ENCODE data around the gene LTV1.
"Not testable (repeated sequence)": the region's sequence is repeated elsewhere in the genome, so short reads cannot be mapped to it uniquely, and the experiment has no call there.

Gene LTV1

DNA sequence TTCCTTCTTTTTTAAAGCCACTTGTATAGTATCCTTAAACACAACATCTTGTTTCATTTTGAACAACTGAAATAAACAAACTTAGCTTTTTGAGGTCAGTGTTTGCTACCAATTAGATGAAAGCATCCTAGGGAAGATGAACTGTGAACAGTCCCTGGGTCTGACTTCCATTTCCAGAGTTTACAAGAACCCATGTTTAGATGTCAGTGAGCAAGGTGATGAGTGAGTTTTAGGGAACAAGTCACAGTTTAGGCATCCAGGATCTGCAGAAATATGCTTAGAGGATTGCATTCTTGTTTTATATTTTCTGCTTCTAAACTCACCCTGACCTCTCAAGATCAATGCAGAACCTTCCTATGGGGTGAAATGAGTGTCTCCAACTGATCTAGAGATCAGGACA is 24.1 kb downstream of the LTV1 start:
- H3K4me3 ChIP-seq (ENCODE audit: low read length), result no peak overlapping the region
- DNase-seq (ENCODE audit: low read depth), result peak; percentile 52
- TF ChIP-seq, protein P1, sequence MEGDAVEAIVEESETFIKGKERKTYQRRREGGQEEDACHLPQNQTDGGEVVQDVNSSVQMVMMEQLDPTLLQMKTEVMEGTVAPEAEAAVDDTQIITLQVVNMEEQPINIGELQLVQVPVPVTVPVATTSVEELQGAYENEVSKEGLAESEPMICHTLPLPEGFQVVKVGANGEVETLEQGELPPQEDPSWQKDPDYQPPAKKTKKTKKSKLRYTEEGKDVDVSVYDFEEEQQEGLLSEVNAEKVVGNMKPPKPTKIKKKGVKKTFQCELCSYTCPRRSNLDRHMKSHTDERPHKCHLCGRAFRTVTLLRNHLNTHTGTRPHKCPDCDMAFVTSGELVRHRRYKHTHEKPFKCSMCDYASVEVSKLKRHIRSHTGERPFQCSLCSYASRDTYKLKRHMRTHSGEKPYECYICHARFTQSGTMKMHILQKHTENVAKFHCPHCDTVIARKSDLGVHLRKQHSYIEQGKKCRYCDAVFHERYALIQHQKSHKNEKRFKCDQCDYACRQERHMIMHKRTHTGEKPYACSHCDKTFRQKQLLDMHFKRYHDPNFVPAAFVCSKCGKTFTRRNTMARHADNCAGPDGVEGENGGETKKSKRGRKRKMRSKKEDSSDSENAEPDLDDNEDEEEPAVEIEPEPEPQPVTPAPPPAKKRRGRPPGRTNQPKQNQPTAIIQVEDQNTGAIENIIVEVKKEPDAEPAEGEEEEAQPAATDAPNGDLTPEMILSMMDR (conservative IDR thresholded peaks at IDR 0.05; ENCODE audit: low read length), result no peak

- not testable (repeated sequence) for DNase-seq (ENCODE audit: low read depth)
Observed at GRCh38 chr6:143868808-143869207, 25.7 kb downstream of the LTV1 start.

DNA sequence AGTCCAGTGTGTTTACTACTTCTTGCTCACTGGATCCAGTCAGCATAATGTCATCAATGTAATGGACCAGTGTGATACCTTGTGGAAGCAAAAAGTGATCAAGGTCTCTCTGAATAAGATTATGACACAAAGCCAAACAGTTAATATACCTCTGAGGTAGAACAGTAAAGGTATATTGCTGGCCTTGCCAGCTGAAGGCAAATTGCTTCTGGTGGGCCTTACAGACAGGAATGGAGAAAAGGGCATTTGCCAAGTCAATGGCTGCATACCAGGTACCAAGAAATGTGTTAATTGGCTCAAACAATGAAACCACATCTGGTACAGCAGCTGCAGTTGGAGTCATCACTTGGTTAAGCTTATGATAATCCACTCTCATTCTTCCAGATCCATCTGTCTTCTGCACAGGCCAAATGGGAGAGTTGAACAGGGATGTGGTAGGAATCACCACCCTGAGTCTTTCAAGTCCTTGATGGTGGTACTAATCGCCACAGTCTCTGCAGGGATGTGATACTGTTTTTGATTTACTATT is 28.1 kb downstream of the LTV1 start:
- H3K4me3 ChIP-seq (ENCODE audit: low read length); DNase-seq (ENCODE audit: low read depth): not testable (repeated sequence)

More at GRCh38 chr6:143868808-143869207, 25.7 kb downstream of the LTV1 start:
- not testable (repeated sequence) for H3K4me3 ChIP-seq (ENCODE audit: low read length)

GRCh38 chr6:143872201-143872600 is 29.1 kb downstream of the LTV1 start:
- DNase-seq (ENCODE audit: low read depth), result no peak
- TF ChIP-seq, protein P1 (conservative IDR thresholded peaks at IDR 0.05; ENCODE audit: low read length), result no peak
- no peak overlapping the region for H3K4me3 ChIP-seq (ENCODE audit: low read length)

DNA sequence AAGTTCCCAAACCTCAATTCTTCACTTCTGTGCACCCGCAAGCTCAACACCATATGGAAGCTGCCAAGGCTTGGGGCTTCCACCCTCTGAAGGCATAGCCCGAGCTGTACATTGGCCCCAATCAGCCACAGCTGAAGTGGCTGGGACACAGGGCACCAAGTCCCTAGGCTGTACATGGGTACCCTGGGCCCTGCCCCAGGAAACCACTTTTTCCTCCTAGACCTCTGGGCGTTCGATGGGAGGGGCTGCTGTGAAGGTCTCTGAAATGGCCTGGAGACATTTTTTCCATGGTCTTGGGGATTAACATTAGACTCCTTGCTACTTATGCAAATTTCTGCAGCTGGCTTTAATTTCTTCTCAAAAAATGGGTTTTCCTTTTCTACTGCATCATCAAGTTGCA is 30.5 kb downstream of the LTV1 start:
- H3K4me3 ChIP-seq (ENCODE audit: low read length); DNase-seq (ENCODE audit: low read depth): not testable (repeated sequence)

GRCh38 chr6:143874503-143874902 is 31.4 kb downstream of the LTV1 start:
- not testable (repeated sequence) for DNase-seq (ENCODE audit: low read depth); H3K4me3 ChIP-seq (ENCODE audit: low read length)

- TF ChIP-seq, protein P1 (conservative IDR thresholded peaks at IDR 0.05; ENCODE audit: low read length), result no peak
- DNase-seq (ENCODE audit: low read depth), result no peak
- H3K4me3 ChIP-seq (ENCODE audit: low read length), result no peak overlapping the region
Observed at GRCh38 chr6:143877584-143878271, 34.6 kb downstream of the LTV1 start.

GRCh38 chr6:143878272-143878760 is 35.2 kb downstream of the LTV1 start:
- TF ChIP-seq, protein P1 (conservative IDR thresholded peaks at IDR 0.05; ENCODE audit: low read length), result no peak
- no peak for DNase-seq (ENCODE audit: low read depth)

GRCh38 chr6:143880412-143880811 is 37.3 kb downstream of the LTV1 start:
- DNase-seq (ENCODE audit: low read depth), result no peak
- TF ChIP-seq, protein P1 (conservative IDR thresholded peaks at IDR 0.05; ENCODE audit: low read length), result no peak

More at GRCh38 chr6:143878272-143878760, 35.2 kb downstream of the LTV1 start:
- H3K4me3 ChIP-seq (ENCODE audit: low read length), result no peak overlapping the region

More at GRCh38 chr6:143880412-143880811, 37.3 kb downstream of the LTV1 start:
- H3K4me3 ChIP-seq (ENCODE audit: low read length), result no peak overlapping the region

Measured in AG10803 (cell line).